ENCODE data around the gene PUM1.

DNA sequence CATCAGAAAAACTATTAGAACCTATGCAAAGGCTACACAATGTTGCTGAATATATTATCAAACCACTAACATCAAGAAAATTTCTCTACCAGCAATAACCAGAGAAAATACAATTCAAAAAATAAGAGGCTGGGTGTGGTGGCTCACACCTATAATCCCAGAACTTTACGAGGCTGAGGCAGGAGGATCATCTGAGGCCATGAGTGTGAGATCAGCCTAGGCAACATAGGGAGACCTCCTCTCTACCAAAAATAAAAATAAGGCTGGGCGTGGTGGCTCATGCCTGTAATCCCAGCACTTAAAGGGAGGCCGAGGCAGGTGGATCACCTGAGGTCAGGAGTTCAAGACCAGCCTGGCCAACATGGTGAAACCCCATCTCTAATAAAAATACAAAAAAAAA, 16.9 kb upstream of the PUM1 start:
- TF ChIP-seq, protein P1, sequence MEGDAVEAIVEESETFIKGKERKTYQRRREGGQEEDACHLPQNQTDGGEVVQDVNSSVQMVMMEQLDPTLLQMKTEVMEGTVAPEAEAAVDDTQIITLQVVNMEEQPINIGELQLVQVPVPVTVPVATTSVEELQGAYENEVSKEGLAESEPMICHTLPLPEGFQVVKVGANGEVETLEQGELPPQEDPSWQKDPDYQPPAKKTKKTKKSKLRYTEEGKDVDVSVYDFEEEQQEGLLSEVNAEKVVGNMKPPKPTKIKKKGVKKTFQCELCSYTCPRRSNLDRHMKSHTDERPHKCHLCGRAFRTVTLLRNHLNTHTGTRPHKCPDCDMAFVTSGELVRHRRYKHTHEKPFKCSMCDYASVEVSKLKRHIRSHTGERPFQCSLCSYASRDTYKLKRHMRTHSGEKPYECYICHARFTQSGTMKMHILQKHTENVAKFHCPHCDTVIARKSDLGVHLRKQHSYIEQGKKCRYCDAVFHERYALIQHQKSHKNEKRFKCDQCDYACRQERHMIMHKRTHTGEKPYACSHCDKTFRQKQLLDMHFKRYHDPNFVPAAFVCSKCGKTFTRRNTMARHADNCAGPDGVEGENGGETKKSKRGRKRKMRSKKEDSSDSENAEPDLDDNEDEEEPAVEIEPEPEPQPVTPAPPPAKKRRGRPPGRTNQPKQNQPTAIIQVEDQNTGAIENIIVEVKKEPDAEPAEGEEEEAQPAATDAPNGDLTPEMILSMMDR (conservative IDR thresholded peaks at IDR 0.05 in 1 of 2, IDR thresholded peaks at IDR 0.05 in 1 of 2; ENCODE audit: extremely low read depth in 1 of 2, insufficient read depth in 1 of 2, low read depth in 1 of 2, low read length in 2 of 2), result no peak
- TF ChIP-seq EZH2 (IDR thresholded peaks at IDR 0.05; ENCODE audit: borderline replicate concordance, low read length), result no peak
